DND-41 (cell line): ENCODE results near the gene ADPRHL1.

Source experiments
- ATAC-seq: fragments of 200-7000 bp; cut with Tn5 transposase; 3 replicates; pipeline ENCODE4 v1.9.1; 2021; ENCODE audit warnings: low read depth; ENCODE audit not compliant: insufficient read depth
- DNase-seq: peaks from one replicate; pipeline ENCODE4 v3.0.0-alpha.2; 2020
- H2AFZ ChIP-seq: 2 replicates; pipeline ENCODE4 v1.6.0; 2012; ENCODE audit warnings: low read depth, low read length
- H3K27ac ChIP-seq: 2 replicates; pipeline ENCODE4 v1.5.1; 2012; ENCODE audit warnings: low read length, inconsistent platforms
- H3K27me3 ChIP-seq: fragments of 200-600 bp; sonication (generic); 2 replicates; pipeline ENCODE4 v1.6.0; 2012; ENCODE audit warnings: low read length, mild to moderate bottlenecking, inconsistent platforms; ENCODE audit not compliant: insufficient read depth, poor library complexity
- H3K36me3 ChIP-seq: 2 replicates; pipeline ENCODE4 v1.5.1; 2012; ENCODE audit warnings: low read length, inconsistent platforms; ENCODE audit not compliant: insufficient read depth
- H3K4me1 ChIP-seq: 2 replicates; pipeline ENCODE4 v1.5.1; 2012; ENCODE audit warnings: mild to moderate bottlenecking, low read length; ENCODE audit not compliant: insufficient read depth
- H3K4me2 ChIP-seq: 2 replicates; pipeline ENCODE4 v1.6.0; 2012; ENCODE audit warnings: mild to moderate bottlenecking, moderate library complexity, low read length, inconsistent platforms; ENCODE audit not compliant: insufficient read depth
- H3K4me3 ChIP-seq, 2 experiments: fragments of 200-600 bp in 1 of 2; shearing (Covaris generic) in 1 of 2; 2 replicates each; pipeline ENCODE4 v1.5.1; 2012 to 2016; ENCODE audit warnings: inconsistent platforms in 2 of 2, low read length in 2 of 2, mild to moderate bottlenecking in 2 of 2, low read depth in 1 of 2, moderate library complexity in 1 of 2
- H3K79me2 ChIP-seq: 2 replicates; pipeline ENCODE4 v1.6.0; 2012; ENCODE audit warnings: low read length, inconsistent platforms; ENCODE audit not compliant: insufficient read depth
- H3K9ac ChIP-seq: 2 replicates; pipeline ENCODE4 v1.6.0; 2012; ENCODE audit warnings: low read depth, mild to moderate bottlenecking, inconsistent platforms, low read length, moderate library complexity
- H3K9me3 ChIP-seq: 2 replicates; pipeline ENCODE4 v1.5.1; 2012; ENCODE audit warnings: low read length, moderate library complexity, mild to moderate bottlenecking, inconsistent platforms; ENCODE audit not compliant: insufficient read depth, severe bottlenecking
- H4K20me1 ChIP-seq: 2 replicates; pipeline ENCODE4 v1.6.0; 2012; ENCODE audit warnings: low read length; ENCODE audit not compliant: insufficient read depth
- CTCF ChIP-seq: IDR thresholded peaks from 2 replicates; pipeline ENCODE4 v1.5.1; 2012; ENCODE audit warnings: borderline replicate concordance, low read length, moderate library complexity, mild to moderate bottlenecking; ENCODE audit not compliant: poor library complexity, severe bottlenecking; ENCODE audit errors: extremely low read depth
- EZH2 ChIP-seq: IDR thresholded peaks from 3 replicates; pipeline ENCODE4 v1.6.1; 2012; ENCODE audit warnings: borderline replicate concordance, low read depth, mild to moderate bottlenecking, moderate library complexity, low read length, inconsistent platforms; ENCODE audit not compliant: severe bottlenecking

ADPRHL1 gene

GRCh38 chr13:113468029-113468428 lies 14.7 kb upstream of the ADPRHL1 start:
- no peak overlapping the region for H3K27ac ChIP-seq

DNA sequence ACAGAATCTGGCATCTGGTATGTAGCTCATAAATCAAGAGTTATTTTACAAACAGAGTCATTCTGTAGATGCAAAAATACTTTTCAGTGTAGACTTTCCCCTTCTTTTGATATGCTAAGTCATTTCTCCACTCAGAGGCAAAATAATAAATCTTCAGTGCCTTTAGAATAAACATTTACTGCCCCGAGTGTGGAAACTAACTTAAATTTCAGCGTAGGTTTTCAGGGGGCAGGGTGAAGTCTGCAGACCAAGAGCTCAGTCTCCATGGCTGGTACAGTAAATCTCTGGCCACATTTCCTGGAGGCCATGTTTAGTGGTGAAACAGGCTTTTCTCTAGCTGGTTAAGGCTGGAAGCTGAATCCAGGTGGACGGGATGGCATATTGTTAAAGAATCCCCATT lies 13.1 kb upstream of the ADPRHL1 start:
- H3K79me2 ChIP-seq = peaks cover 9% of the 10 kb centered on the region

More at GRCh38 chr13:113468029-113468428, 14.7 kb upstream of the ADPRHL1 start:
- H3K79me2 ChIP-seq = peaks cover 9% of the 10 kb centered on the region
- TF ChIP-seq EZH2 (no peak), CTCF (no peak)
- no peaks in the 10 kb centered on the region for H3K4me1 ChIP-seq
- H3K27me3 ChIP-seq = no peaks in the 10 kb centered on the region
- DNase-seq = no peak
- H3K4me3 ChIP-seq = no peak overlapping the region
- ATAC-seq = no peak
- H3K9ac ChIP-seq = no peak overlapping the region
- no peak overlapping the region for H3K4me2 ChIP-seq
- H3K36me3 ChIP-seq = peaks cover 52% of the 10 kb centered on the region
- peaks cover 15% of the 10 kb centered on the region for H4K20me1 ChIP-seq
- H2AFZ ChIP-seq = no peak overlapping the region
- no peaks in the 10 kb centered on the region for H3K9me3 ChIP-seq

GRCh38 chr13:113465300-113465699 lies 12.0 kb upstream of the ADPRHL1 start:
- TF ChIP-seq CTCF = no peak
- TF ChIP-seq EZH2 = no peak
- peaks cover 54% of the 10 kb centered on the region for H3K36me3 ChIP-seq

More for the DNA sequence above, 13.1 kb upstream of the ADPRHL1 start:
- no peaks in the 10 kb centered on the region for H3K9me3 ChIP-seq
- H3K4me2 ChIP-seq = no peak overlapping the region
- peaks cover 15% of the 10 kb centered on the region for H4K20me1 ChIP-seq
- no peak overlapping the region for H3K27ac ChIP-seq
- no peak overlapping the region for H2AFZ ChIP-seq
- TF ChIP-seq EZH2 (no peak), CTCF (no peak)
- no peaks in the 10 kb centered on the region for H3K4me1 ChIP-seq
- no peaks in the 10 kb centered on the region for H3K27me3 ChIP-seq
- DNase-seq (no peak), ATAC-seq (no peak)
- H3K9ac ChIP-seq = no peak overlapping the region
- peaks cover 46% of the 10 kb centered on the region for H3K36me3 ChIP-seq
- no peak overlapping the region for H3K4me3 ChIP-seq

GRCh38 chr13:113464476-113464875 lies 11.2 kb upstream of the ADPRHL1 start:
- no peak for TF ChIP-seq CTCF
- TF ChIP-seq EZH2 = no peak
- Histone ChIP-seq H3K36me3 (peaks cover 58% of the 10 kb centered on the region), H4K20me1 (peaks cover 18% of the 10 kb centered on the region), H3K27me3 (no peaks in the 10 kb centered on the region), H3K79me2 (peaks cover 4% of the 10 kb centered on the region; the same call in 1 of the 2 replicates), H3K4me3 (no peak overlapping the region), H2AFZ (no peak overlapping the region), H3K4me2 (no peak overlapping the region), H3K4me1 (no peaks in the 10 kb centered on the region), H3K9ac (no peak overlapping the region), H3K27ac (no peak overlapping the region), H3K9me3 (no peaks in the 10 kb centered on the region)
- ATAC-seq = no peak
- DNase-seq = no peak

More at GRCh38 chr13:113465300-113465699, 12.0 kb upstream of the ADPRHL1 start:
- H3K4me1 ChIP-seq = no peaks in the 10 kb centered on the region
- DNase-seq = no peak
- no peak overlapping the region for H2AFZ ChIP-seq
- H3K9me3 ChIP-seq = no peaks in the 10 kb centered on the region
- no peak overlapping the region for H3K27ac ChIP-seq
- peaks cover 19% of the 10 kb centered on the region for H4K20me1 ChIP-seq
- H3K9ac ChIP-seq = no peak overlapping the region
- H3K4me2 ChIP-seq = no peak overlapping the region
- no peak overlapping the region for H3K4me3 ChIP-seq
- peaks cover 9% of the 10 kb centered on the region for H3K79me2 ChIP-seq
- no peaks in the 10 kb centered on the region for H3K27me3 ChIP-seq
- ATAC-seq = no peak
